K562 (cell line): ENCODE results near the gene SESN2. TPM values are rescaled to one million over a fixed set of nuclear protein-coding genes. Genes with fewer than 3 reads are reported as not detected.
A peak's percentile ranks its signal among the peaks of the same experiment; 100 is the strongest.

Source experiments
- CEBPG ChIP-seq, 3 experiments: fragments of 200-800 bp in 1 of 3; sonication (Bioruptor generic) in 1 of 3; sonication (generic) in 1 of 3; formaldehyde crosslinking in 1 of 3; IDR thresholded peaks in 2 of 3; conservative IDR thresholded peaks in 1 of 3; 2 replicates each; pipeline versions ENCODE4 v1.6.1 to v1.8.0; 2016 to 2022; ENCODE audit warnings: missing compliant biosample characterization in 2 of 3, missing genetic modification characterization in 2 of 3, mild to moderate bottlenecking in 1 of 3, missing genetic modification reagents in 1 of 3
- CSDE1 ChIP-seq, 2 experiments: fragments of 450-650 bp; IDR thresholded peaks; 2 replicates each; pipeline ENCODE4 v1.6.1; 2016; ENCODE audit warnings: mild to moderate bottlenecking in 1 of 2
- CTBP1 ChIP-seq: fragments of 450-650 bp; IDR thresholded peaks from 2 replicates; pipeline ENCODE4 v1.6.1; 2016; ENCODE audit warnings: borderline replicate concordance
- DMBX1 ChIP-seq: fragments of 250-450 bp; sonication (Bioruptor Pico); IDR thresholded peaks from 2 replicates; pipeline ENCODE4 v1.8.0; 2022; ENCODE audit warnings: inconsistent platforms, mild to moderate bottlenecking, moderate library complexity, borderline replicate concordance
- EP300 ChIP-seq: IDR thresholded peaks from 2 replicates; pipeline ENCODE4 v1.6.1; 2012; ENCODE audit warnings: low read length, improper control_type of control experiment
- ESRRB ChIP-seq: fragments of 250-450 bp; sonication (Bioruptor Pico); IDR thresholded peaks from 2 replicates; pipeline ENCODE4 v1.5.0; 2020; ENCODE audit warnings: mild to moderate bottlenecking, moderate library complexity, borderline replicate concordance
- KAT8 ChIP-seq: fragments of 450-650 bp; IDR thresholded peaks from 2 replicates; pipeline ENCODE4 v1.6.1; 2016; ENCODE audit warnings: low read depth, mild to moderate bottlenecking
- MYC ChIP-seq, 2 experiments: fragments of 250-450 bp in 1 of 2; sonication (Bioruptor Pico) in 1 of 2; IDR thresholded peaks; 2 replicates each; pipeline versions ENCODE4 v1.5.1 to v1.6.1; 2012 to 2021; ENCODE audit warnings: low read depth in 2 of 2, borderline replicate concordance in 1 of 2, improper control_type of control experiment in 1 of 2, low read length in 1 of 2, mild to moderate bottlenecking in 1 of 2, moderate library complexity in 1 of 2
- NELFE ChIP-seq: IDR thresholded peaks from 2 replicates; pipeline ENCODE4 v1.6.1; 2011; ENCODE audit warnings: mild to moderate bottlenecking; ENCODE audit not compliant: insufficient read depth, insufficient read length
- NR4A1 ChIP-seq, 2 experiments: fragments of 250-450 bp in 1 of 2; fragments of 450-650 bp in 1 of 2; sonication (Bioruptor Pico) in 1 of 2; IDR thresholded peaks; 2 replicates each; pipeline versions ENCODE4 v1.4.0 to v1.6.1; 2016 to 2020; ENCODE audit warnings: mild to moderate bottlenecking in 2 of 2, missing compliant biosample characterization in 1 of 2, missing genetic modification characterization in 1 of 2, moderate library complexity in 1 of 2
- PML ChIP-seq: IDR thresholded peaks from 2 replicates; pipeline ENCODE4 v1.6.1; 2012; ENCODE audit warnings: low read length, inconsistent platforms
- RNF2 ChIP-seq: sonication (generic); IDR thresholded peaks from 2 replicates; pipeline ENCODE4 v1.6.1; 2016
- TEAD1 ChIP-seq, 2 experiments: fragments of 450-650 bp in 1 of 2; sonication (generic) in 1 of 2; formaldehyde crosslinking; IDR thresholded peaks; 2 replicates each; pipeline versions ENCODE4 v1.4.0 to v1.8.0; 2020 to 2022; ENCODE audit warnings: mild to moderate bottlenecking in 2 of 2, missing genetic modification reagents in 1 of 2
- ZBTB17 ChIP-seq: fragments of 450-650 bp; formaldehyde crosslinking; IDR thresholded peaks from 2 replicates; pipeline ENCODE4 v1.4.0; 2020; ENCODE audit warnings: mild to moderate bottlenecking
- ZBTB7A ChIP-seq: IDR thresholded peaks from 2 replicates; pipeline ENCODE4 v1.6.1; 2011; ENCODE audit warnings: low read depth, mild to moderate bottlenecking, low read length, moderate library complexity, borderline replicate concordance; ENCODE audit not compliant: control insufficient read depth
- ZNF431 ChIP-seq: sonication (generic); formaldehyde crosslinking; IDR thresholded peaks from 2 replicates; pipeline ENCODE4 v1.8.0; 2022; ENCODE audit warnings: mild to moderate bottlenecking, missing genetic modification reagents
- ZNF583 ChIP-seq: fragments of 250-450 bp; sonication (Bioruptor Pico); IDR thresholded peaks from 2 replicates; pipeline ENCODE4 v1.4.0; 2020
- polyA plus RNA-seq, 8 experiments: library from polyadenylated mRNA; depleted of rRNA in 4 of 8; stranded (reverse) in 5 of 8; unstranded in 3 of 8; fragments of >200 nt; fragmentation: Nextera tagmentation in 2 of 8; fragmentation: Illumina TruSeq in 1 of 8; extraction: Ambion mirVana in 2 of 8; extraction: Trizol in 1 of 8; gene quantifications; 2 replicates each; pipeline versions ENCODE4 v1.2.1 to v1.2.3, GENCODE V29; 2011 to 2014; ENCODE audit warnings: inconsistent platforms in 1 of 8, missing spikeins in 1 of 8
- total RNA-seq, 7 experiments: library from RNA; depleted of rRNA in 6 of 7; stranded (reverse); fragments of >200 nt in 6 of 7; fragmentation: Illumina TruSeq in 2 of 7; extraction: Trizol in 2 of 7; gene quantifications; 2 replicates each; pipeline versions ENCODE4 v1.2.1 to v1.2.3, GENCODE V29; 2011 to 2021; ENCODE audit warnings: low replicate concordance in 1 of 7
- TF ChIP-seq, protein P1 (sequence below), 2 experiments: fragments of 450-650 bp; IDR thresholded peaks; 2 replicates each; pipeline ENCODE4 v1.6.1; 2016
- TF ChIP-seq, protein P2 (sequence below): fragments of 450-650 bp; conservative IDR thresholded peaks from 2 replicates; pipeline ENCODE4 v1.6.1; 2016; ENCODE audit warnings: missing genetic modification characterization, low read depth, mild to moderate bottlenecking, control low read depth, missing compliant biosample characterization

Gene SESN2
- total and polyA plus RNA-seq, 9 of the 15 experiments (the other 6 are each of a cell fraction or from before 2014, with no cell fraction given) = 3.7 to 71.3 (median 16.8) TPM

DNA sequence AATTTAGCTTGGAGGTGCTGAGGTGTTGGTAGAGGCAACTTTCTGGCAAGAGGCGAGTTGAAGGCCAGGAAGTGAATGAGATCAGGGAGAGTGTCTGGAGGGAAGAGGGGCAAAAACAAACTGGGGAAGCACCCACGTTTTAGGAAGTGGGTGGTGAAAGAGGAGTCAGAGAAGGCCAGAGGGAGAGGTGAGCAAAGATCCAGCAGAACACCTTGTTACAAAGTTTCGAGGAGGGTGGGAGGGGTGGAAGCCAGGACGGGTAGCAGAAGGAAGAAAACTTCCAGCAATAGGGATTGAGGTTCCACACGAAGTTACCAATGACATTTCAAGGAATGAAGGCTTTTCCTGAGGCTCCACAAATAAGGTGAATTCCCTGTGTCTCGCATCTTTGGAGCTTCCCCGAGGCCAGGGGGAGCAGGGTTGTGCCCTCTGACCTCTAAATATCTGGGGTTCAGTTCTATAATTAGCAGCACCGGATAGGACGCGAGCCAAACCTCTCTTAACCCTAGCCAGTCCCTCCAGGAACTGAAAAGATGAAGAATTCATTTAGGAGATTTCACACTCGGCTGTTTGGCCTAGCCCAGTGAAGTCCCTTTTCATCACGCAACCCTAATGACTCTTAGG, 578 bp upstream of the SESN2 start (continued):
- TF ChIP-seq CEBPG (CRISPR knock-in tag; IDR thresholded peaks at IDR 0.05) (no peak), CEBPG (tag; conservative IDR thresholded peaks at IDR 0.05 in 1 of 2, IDR thresholded peaks at IDR 0.05 in 1 of 2) (no peak), ZBTB7A (no peak), RNF2 (peak; percentile 8; the same call in 1 of the 2 replicates), PML (peak; percentile 51; the same call in 1 of the 2 replicates), NELFE (no peak), CTBP1 (0 out of 2 replicates have a peak, but pooled peaks have one; percentile 61), NR4A1 (CRISPR knock-in tag; IDR thresholded peaks at IDR 0.05) (no peak), NR4A1 (tag; IDR thresholded peaks at IDR 0.05) (peak; percentile 94), DMBX1 (CRISPR knock-in tag) (peak; percentile 73), EP300 (no peak), MYC (IDR thresholded peaks at IDR 0.05; ENCODE audit: low read depth, low read length) (no peak), MYC (CRISPR knock-in tag; IDR thresholded peaks at IDR 0.05; ENCODE audit: borderline replicate concordance, low read depth) (0 out of 2 replicates have a peak, but pooled peaks have one; percentile 29), CSDE1 (IDR thresholded peaks at IDR 0.05) (no peak; a peak in 1 of 4 replicates), ESRRB (CRISPR knock-in tag) (no peak), ZNF583 (CRISPR knock-in tag) (peak; percentile 12; the same call in 1 of the 2 replicates), ZNF431 (peak; percentile 46; the same call in 1 of the 2 replicates), TEAD1 (CRISPR knock-in tag; IDR thresholded peaks at IDR 0.05) (peak in 1 of 2 experiments; percentile 73; a peak in 2 of 4 replicates), ZBTB17 (CRISPR knock-in tag) (peak; percentile 91), KAT8 (no peak; the same call in 1 of the 2 replicates)
- TF ChIP-seq, protein P1, sequence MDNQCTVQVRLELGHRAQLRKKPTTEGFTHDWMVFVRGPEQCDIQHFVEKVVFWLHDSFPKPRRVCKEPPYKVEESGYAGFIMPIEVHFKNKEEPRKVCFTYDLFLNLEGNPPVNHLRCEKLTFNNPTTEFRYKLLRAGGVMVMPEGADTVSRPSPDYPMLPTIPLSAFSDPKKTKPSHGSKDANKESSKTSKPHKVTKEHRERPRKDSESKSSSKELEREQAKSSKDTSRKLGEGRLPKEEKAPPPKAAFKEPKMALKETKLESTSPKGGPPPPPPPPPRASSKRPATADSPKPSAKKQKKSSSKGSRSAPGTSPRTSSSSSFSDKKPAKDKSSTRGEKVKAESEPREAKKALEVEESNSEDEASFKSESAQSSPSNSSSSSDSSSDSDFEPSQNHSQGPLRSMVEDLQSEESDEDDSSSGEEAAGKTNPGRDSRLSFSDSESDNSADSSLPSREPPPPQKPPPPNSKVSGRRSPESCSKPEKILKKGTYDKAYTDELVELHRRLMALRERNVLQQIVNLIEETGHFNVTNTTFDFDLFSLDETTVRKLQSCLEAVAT (IDR thresholded peaks at IDR 0.05) = peak; percentile 69 to 91; a peak in 3 of 4 replicates
- TF ChIP-seq, protein P2, sequence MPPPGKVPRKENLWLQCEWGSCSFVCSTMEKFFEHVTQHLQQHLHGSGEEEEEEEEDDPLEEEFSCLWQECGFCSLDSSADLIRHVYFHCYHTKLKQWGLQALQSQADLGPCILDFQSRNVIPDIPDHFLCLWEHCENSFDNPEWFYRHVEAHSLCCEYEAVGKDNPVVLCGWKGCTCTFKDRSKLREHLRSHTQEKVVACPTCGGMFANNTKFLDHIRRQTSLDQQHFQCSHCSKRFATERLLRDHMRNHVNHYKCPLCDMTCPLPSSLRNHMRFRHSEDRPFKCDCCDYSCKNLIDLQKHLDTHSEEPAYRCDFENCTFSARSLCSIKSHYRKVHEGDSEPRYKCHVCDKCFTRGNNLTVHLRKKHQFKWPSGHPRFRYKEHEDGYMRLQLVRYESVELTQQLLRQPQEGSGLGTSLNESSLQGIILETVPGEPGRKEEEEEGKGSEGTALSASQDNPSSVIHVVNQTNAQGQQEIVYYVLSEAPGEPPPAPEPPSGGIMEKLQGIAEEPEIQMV (tag) = no peak; the same call in 1 of the 2 replicates
